COLO829 (cell line): ENCODE measurements around the gene SETBP1.

Source experiments
- DNase-seq: peaks from one replicate; pipeline ENCODE4 v3.0.0; 2012; ENCODE audit warnings: low spot score

SETBP1 gene

GRCh38 chr18:44938720-44939665 lies 258.3 kb downstream of the SETBP1 start:
- DNase-seq = no peak

DNA sequence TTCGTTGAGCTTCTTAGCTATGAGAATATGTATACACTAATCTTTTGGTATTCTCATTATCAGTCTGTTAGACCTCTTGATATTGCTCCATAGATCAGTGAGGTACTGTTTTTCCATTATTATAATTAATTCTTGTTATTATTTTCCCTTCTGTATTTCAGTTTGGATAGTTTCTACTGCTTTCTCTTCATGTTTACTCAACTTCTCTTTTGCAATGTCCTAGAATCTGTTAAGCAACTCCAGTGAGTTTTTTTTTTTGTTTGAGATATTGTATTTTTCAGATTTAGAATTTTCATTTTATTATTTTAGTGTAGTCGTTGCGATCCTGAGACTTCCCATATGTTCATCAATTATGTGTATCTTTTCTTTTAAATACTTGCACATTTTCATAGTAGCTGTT lies 260.8 kb downstream of the SETBP1 start:
- DNase-seq = no peak

DNA sequence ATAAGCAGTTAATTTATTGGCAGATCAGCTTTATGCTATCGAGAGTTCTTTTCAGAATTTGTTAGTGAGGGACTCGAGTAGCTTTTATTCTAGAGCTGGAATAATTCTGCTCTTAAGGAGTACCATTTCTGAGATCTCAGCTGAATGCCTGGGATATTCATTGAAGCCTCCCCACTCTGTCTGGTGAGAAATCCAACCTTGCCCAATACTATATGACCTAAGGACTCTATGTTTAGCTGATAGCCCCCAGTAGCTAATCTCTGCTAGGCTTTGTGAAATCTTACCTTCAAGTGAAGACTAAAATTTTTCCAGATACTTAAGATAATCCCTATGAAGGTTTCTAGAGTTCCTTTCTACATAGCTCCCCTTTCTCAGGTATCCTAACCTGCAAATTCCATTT lies 261.4 kb downstream of the SETBP1 start:
- DNase-seq = no peak

- DNase-seq = no peak
Observed at GRCh38 chr18:44943311-44943881, 262.7 kb downstream of the SETBP1 start.

GRCh38 chr18:44944461-44944860 lies 263.8 kb downstream of the SETBP1 start:
- no peak for DNase-seq

DNA sequence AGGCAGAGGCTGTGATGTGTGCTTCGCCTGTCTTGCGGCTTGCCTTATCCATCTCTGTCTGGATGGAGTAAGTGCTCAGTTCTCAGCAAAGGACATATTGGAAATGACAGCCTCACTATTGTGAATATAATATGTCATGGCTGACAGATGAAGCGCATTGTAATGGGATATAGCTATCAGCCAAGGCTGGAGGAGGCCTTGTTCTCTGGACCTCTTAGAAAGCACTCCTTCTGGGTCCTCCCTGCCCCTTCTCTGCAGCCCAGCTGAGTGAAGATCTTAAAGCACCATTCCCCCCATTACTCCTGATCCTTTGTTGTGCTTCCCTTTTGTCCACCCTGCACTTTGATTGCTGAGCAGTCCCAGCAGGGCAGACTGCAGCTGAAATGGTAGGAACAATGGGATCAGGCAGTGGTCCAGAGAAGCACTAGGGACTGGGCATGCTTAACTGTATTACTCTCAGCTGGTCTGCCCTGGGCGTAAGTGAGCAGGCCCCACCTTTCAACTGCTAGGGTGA lies 265.3 kb downstream of the SETBP1 start:
- no peak for DNase-seq

DNA sequence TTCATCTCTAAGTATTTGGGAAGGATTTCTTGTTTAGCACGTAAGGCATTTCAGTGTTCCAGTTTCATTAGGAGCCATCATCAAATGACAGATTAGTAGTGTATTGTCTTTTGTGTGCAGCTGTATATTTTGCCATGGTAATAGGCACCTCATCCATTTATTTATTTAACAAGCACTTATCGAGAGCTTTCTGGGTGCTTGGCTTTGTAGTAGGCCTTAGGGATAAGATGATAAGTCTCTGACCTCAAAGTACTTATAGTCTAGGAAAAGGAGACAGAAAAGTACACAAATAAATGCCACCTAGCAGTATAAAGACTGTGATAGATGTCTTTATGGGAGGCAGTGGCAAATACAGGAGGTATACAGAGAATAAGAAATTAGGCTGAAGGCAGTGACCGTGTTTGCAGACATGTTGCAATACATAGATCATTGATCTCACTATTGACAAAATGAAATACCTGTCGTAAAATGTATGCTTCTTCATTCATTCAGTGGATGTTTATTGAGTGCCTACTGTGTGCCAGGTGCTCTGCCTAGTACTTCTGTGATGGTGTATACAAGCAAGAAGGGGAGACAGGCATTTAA lies 265.9 kb downstream of the SETBP1 start:
- DNase-seq = no peak

DNA sequence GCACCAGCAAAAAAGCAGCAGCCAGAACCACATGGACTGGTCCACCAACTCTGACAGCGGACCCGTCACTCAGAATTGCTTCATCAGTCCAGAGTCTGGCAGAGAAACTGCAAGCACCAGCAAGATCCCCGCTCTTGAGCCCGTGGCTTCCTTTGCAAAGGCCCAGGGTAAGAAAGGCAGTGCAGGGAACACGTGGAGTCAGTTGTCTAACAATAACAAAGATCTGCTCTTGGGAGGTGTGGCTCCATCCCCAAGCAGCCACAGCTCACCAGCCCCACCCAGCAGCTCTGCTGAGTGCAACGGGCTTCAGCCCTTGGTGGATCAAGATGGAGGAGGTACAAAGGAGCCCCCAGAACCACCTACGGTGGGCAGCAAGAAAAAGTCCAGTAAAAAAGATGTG lies 269.3 kb downstream of the SETBP1 start:
- DNase-seq = no peak

DNA sequence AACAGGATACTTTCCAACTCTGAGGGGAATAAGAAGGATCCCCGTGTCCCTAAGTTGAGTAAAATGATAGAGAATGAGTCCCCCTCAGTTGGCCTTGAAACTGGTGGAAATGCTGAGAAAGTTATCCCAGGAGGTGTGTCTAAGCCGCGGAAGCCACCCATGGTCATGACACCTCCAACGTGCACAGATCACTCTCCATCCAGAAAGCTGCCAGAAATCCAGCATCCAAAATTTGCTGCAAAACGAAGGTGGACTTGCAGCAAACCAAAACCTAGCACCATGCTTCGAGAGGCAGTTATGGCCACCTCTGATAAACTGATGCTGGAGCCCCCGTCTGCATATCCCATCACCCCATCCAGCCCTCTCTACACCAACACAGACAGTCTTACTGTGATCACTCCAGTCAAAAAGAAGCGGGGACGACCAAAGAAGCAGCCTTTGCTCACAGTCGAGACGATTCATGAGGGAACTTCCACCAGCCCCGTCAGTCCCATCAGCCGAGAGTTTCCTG lies 270.1 kb downstream of the SETBP1 start:
- DNase-seq = no peak

DNA sequence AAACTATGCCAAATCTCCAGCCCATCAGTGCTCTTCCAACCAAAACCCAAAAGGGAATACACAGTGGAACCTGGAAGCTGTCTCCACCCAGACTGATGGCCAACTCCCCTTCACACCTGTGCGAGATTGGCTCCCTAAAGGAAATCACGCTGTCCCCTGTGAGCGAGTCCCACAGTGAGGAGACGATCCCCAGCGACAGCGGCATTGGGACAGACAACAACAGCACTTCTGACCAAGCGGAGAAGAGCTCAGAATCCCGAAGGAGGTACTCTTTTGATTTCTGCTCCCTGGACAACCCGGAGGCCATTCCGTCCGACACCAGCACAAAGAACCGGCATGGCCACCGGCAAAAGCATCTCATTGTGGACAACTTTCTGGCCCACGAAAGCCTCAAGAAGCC lies 271.1 kb downstream of the SETBP1 start:
- no peak for DNase-seq

DNA sequence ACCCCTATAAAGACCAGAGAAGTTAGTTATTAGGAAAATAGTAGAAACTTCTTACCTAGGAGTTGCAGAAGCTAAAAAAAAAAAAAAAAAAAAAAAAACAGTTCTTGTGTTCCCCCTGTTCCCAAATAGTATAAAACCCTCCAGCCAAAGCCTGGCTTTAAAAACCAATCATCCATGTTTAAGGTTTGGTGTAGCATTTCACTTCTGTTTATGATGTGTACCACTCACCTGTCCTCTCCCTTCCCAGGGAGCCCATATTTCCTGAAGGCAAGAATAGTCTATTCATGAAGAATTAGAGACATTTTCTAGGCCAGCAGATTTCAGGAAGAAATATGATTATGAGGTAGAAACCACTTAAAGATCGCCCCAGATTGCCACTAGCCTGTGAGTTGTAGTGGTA lies 273.6 kb downstream of the SETBP1 start:
- DNase-seq = no peak

DNA sequence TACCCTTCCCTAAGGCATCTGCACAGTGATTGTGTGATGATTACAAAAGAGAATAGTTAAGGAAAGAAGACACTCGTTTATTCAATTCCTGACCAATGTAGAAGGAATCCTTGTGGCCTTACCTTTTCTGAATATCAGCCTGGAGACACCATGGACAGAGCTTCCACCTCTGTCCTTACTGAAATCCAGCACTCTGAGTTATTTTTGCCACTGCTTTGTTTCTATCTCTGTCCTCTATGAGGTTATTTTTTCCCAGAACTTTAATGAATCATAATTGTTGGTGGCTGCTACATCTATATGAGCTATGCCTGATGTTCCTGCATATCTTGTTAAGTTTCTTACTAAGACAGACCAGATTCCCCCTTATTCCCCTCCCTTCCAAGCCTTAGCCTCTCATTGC lies 275.1 kb downstream of the SETBP1 start:
- DNase-seq = no peak

- DNase-seq = no peak
Observed at GRCh38 chr18:44957025-44957424, 276.3 kb downstream of the SETBP1 start.

GRCh38 chr18:44957461-44957860 lies 276.8 kb downstream of the SETBP1 start:
- DNase-seq = no peak

- no peak for DNase-seq
Observed at GRCh38 chr18:44958040-44958439, 277.4 kb downstream of the SETBP1 start.

DNA sequence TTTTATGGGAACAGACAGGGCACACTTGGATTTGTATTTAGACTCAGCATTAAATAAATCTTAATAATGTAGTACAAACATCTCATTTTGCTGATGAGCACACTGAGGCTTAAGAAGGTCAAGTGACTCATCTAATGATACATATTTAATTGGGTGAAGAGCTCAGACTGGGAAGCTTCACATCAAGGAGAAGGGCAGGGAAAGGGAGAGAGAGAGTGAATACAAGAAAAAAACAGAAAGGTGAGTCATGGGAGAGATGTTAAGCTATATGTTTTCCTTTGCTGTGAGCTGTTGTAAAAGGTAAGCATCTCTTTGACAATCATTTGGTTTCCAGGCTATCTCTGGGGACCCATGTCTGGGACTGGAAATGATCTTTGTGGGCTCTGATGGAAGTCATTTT lies 277.8 kb downstream of the SETBP1 start:
- no peak for DNase-seq

DNA sequence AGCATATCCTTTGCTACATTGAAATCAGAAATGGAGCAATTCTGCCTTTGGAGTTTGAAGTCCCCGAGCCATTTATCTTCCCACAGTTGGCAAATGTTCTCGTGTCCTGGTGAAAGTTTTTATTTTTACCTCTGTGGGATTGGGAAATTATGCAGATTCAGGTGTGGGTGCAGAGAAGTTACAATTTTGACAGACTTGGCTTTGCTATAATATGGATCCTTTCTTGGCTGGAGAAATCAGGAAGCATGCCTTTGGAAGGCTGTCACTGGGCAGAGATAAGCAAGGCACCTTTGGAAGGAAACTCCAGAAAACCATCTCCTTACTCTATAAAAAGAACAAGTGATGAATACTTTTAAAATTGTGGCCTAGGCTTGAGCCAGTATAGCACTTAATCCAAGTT lies 278.3 kb downstream of the SETBP1 start:
- no peak for DNase-seq

DNA sequence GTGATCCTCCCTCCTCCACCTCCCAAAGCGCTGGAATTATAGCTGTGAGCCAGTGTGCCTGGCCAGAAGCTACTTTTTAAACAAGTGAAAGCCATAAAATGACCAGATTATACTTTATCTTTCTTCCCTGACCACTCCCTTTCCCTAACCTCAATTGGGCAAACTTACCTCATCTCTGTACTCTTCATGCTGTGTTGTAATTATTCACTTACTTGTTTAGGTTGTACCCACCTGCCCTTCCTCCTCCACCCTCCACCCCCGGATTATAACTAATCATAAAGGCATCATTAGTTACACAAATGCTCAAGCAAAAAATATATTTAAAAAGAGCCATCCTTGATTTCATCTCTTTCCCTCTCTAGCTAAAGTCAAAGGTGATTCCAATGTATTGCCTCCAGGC lies 279.9 kb downstream of the SETBP1 start:
- no peak for DNase-seq

DNA sequence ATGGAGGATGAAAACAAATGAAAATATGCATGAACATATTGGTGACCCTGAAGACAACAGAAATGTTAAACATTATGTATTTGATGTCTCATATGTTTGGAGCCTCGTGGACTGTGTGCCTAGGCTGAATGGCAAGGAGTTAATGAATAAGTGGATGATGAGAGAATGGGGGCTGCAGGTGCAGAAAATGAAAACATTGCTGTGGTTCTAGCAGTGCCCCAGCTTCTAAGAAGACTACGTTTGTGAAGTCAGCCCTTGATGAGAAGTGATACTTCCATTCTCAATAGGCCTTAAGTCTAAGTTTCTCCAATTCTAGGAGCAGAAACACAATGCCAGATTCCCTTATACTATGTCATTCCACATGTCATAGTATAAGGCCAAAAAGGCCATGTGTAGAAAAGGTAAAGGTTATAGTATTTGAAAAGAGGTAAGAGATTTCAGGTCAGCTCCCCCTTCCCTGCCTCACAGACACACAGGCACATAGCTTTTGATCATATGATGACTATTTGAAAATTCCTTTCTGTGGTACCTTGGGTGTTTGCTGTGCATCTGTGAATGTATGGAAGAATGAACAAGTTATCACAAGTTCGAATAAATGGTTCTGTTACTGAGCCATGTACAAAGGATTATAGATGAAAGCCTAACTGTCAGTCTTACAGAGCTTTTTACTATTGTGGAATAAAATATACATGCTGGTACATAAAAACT lies 280.8 kb downstream of the SETBP1 start:
- DNase-seq = no peak

DNA sequence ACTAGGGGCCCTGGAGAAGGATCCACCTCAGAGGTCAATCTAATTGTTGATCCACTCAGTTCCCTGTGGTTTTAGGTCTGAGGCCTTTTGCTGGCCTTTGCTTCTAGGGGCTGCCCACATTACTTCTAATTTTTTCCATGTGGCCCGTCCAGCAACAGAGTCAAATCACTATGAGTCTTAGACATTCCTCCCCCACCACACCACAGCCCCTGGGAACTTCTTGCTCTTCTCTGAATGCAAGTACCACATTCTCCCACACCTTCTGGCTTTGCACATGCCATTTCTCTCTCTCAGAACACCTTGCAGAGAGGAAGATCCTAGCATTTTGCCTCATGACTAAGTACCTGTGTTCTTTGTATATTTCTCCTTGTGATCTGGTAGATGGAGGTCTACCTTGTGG lies 286.9 kb downstream of the SETBP1 start:
- no peak for DNase-seq

GRCh38 chr18:44968336-44968735 lies 287.6 kb downstream of the SETBP1 start:
- DNase-seq = no peak

GRCh38 chr18:44969214-44969795 lies 288.6 kb downstream of the SETBP1 start:
- DNase-seq = no peak
